ENCODE data around the gene ZNF501. TPM values are rescaled to one million over a fixed set of nuclear protein-coding genes. Genes with fewer than 3 reads are reported as not detected.
A peak's percentile ranks its signal among the peaks of the same experiment; 100 is the strongest.

The ZNF501 gene
- total RNA-seq, 1 donor, result 4.3 TPM

GRCh38 chr3:44721231-44722102 is 8.0 kb upstream of the ZNF501 start:
- DNase-seq (ENCODE audit: low read depth), result peak; percentile 11
- no peak for TF ChIP-seq CTCF (IDR thresholded peaks at IDR 0.05; ENCODE audit: insufficient read depth, low read depth, low read length)
- H3K4me3 ChIP-seq (ENCODE audit: low read depth, low read length), result no peak overlapping the region

GRCh38 chr3:44722103-44722401 is 7.4 kb upstream of the ZNF501 start:
- H3K4me3 ChIP-seq (ENCODE audit: low read depth, low read length), result no peak overlapping the region
- no peak for DNase-seq (ENCODE audit: low read depth)
- TF ChIP-seq CTCF (IDR thresholded peaks at IDR 0.05; ENCODE audit: insufficient read depth, low read depth, low read length), result no peak

GRCh38 chr3:44734646-44735168 is 5.3 kb downstream of the ZNF501 start:
- no peak for DNase-seq (ENCODE audit: low read depth)
- no peak overlapping the region for H3K4me3 ChIP-seq (ENCODE audit: low read depth, low read length)
- TF ChIP-seq CTCF (IDR thresholded peaks at IDR 0.05; ENCODE audit: insufficient read depth, low read depth, low read length), result no peak

GRCh38 chr3:44761101-44761423 is 31.6 kb downstream of the ZNF501 start:
- no peak for TF ChIP-seq CTCF (IDR thresholded peaks at IDR 0.05; ENCODE audit: insufficient read depth, low read depth, low read length)
- DNase-seq (ENCODE audit: low read depth), result no peak
- peak overlapping the region; percentile 91 for H3K4me3 ChIP-seq (ENCODE audit: low read depth, low read length)

- no peak for TF ChIP-seq CTCF (IDR thresholded peaks at IDR 0.05; ENCODE audit: insufficient read depth, low read depth, low read length)
Measured at GRCh38 chr3:44761424-44762169, 32.2 kb downstream of the ZNF501 start, which contains the start of the genes KIAA1143 and KIF15. TSS of gene KIAA1143 (minus strand) at chr3:44761619. CDS start at chr3:44761602, 17 bp downstream. TSS of gene KIF15 (plus strand) at chr3:44761794. CDS start at chr3:44761866, 72 bp downstream.

GRCh38 chr3:44762170-44762677 is 32.8 kb downstream of the ZNF501 start:
- peak overlapping the region; percentile 91 for H3K4me3 ChIP-seq (ENCODE audit: low read depth, low read length)
- DNase-seq (ENCODE audit: low read depth), result peak; percentile 17
- TF ChIP-seq CTCF (IDR thresholded peaks at IDR 0.05; ENCODE audit: insufficient read depth, low read depth, low read length), result no peak

More at GRCh38 chr3:44761424-44762169, 32.2 kb downstream of the ZNF501 start, which contains the start of the genes KIAA1143 and KIF15:
- H3K4me3 ChIP-seq (ENCODE audit: low read depth, low read length), result peak within 1 kb of the TSS; percentile 91
- peak; percentile 96 for DNase-seq (ENCODE audit: low read depth)
